T-helper 1 cell treated with Interleukin-12 subunit alpha and Interleukin-12 subunit beta and Interleukin-4 antibody, amounts not matched to agents 30 μg/mL and 1 μg/mL, for 36 hours (primary cell): ENCODE measurements around the gene COA6.
"Not testable (repeated sequence)": the region's sequence is repeated elsewhere in the genome, so short reads cannot be mapped to it uniquely, and the experiment has no call there.

Source experiments
- H3K27ac Mint-ChIP-seq: one replicate; pipeline ENCODE4 v1.8.0; 2021; ENCODE audit warnings: mild to moderate bottlenecking, mixed read lengths
- H3K27me3 Mint-ChIP-seq: one replicate; pipeline ENCODE4 v1.8.0; 2021; ENCODE audit warnings: low read depth, mixed read lengths
- H3K36me3 Mint-ChIP-seq: one replicate; pipeline ENCODE4 v1.8.0; 2021; ENCODE audit warnings: low read depth, mixed read lengths
- H3K4me1 Mint-ChIP-seq: one replicate; pipeline ENCODE4 v1.8.0; 2021; ENCODE audit warnings: low read depth, mixed read lengths
- H3K4me3 Mint-ChIP-seq: one replicate; pipeline ENCODE4 v1.8.0; 2021; ENCODE audit warnings: mild to moderate bottlenecking, moderate library complexity, mixed read lengths
- H3K9me3 Mint-ChIP-seq: one replicate; pipeline ENCODE4 v1.8.0; 2021; ENCODE audit warnings: mixed read lengths

Gene COA6

DNA sequence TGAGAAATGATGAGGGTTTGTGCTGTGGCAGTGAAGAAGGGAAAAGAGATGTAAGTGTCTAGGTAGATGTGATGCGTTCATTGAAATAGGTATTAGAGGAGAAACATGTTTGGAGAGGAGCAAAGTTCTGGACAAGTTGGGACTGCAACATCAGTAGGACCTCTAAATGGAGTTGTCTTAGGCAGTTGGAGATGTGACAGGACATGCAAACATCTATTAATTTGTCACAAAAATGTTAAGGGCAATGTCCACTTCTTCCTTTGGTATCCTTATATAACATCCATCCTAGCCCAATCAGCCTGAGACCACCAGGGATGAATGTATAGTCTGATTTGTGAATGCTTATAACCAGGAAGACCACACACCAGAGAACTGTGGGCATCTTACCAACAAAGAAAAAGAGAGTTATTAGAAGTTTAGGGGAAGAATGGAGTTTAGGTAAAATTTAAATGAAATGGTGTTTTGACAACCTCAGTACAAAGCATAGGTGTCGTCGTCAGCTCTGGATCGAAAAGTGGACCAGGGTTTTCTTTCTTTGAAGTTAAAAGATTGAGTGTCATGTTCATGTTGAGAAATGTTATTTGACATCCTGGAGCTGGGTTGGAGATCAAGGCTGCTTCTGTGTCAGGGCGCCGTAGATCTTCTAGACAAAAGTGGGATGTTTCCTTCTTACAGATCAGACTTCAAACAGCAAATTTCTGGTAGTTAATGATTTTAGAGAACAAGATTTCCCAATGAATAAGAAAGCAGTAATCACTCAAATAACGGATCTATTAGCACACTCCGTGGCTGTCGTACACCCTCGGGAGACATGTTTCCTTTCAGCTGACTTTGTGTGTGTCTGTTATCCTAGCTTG is 8.7 kb downstream of the COA6 start:
- H3K27me3 Mint-ChIP-seq, result no peaks in the 10 kb centered on the region
- peaks cover 55% of the 10 kb centered on the region for H3K36me3 Mint-ChIP-seq
- no peak overlapping the region for H3K4me3 Mint-ChIP-seq
- peaks cover 10% of the 10 kb centered on the region for H3K4me1 Mint-ChIP-seq
- no peaks in the 10 kb centered on the region for H3K9me3 Mint-ChIP-seq
- no peak overlapping the region for H3K27ac Mint-ChIP-seq

GRCh38 chr1:234386122-234386521 is 12.9 kb downstream of the COA6 start:
- H3K4me3 Mint-ChIP-seq, result no peak overlapping the region
- peaks cover 7% of the 10 kb centered on the region for H3K4me1 Mint-ChIP-seq
- no peaks in the 10 kb centered on the region for H3K27me3 Mint-ChIP-seq
- no peak overlapping the region for H3K27ac Mint-ChIP-seq
- no peaks in the 10 kb centered on the region for H3K9me3 Mint-ChIP-seq
- H3K36me3 Mint-ChIP-seq, result peaks cover 35% of the 10 kb centered on the region

GRCh38 chr1:234388094-234388493 is 14.8 kb downstream of the COA6 start:
- no peak overlapping the region for H3K27ac Mint-ChIP-seq
- no peaks in the 10 kb centered on the region for H3K9me3 Mint-ChIP-seq
- H3K27me3 Mint-ChIP-seq, result no peaks in the 10 kb centered on the region
- peaks cover 3% of the 10 kb centered on the region for H3K4me1 Mint-ChIP-seq
- peaks cover 27% of the 10 kb centered on the region for H3K36me3 Mint-ChIP-seq
- no peak overlapping the region for H3K4me3 Mint-ChIP-seq

GRCh38 chr1:234393190-234393589 is 19.9 kb downstream of the COA6 start:
- Mint-ChIP-seq H3K9me3 (no peaks in the 10 kb centered on the region), H3K4me1 (peaks cover 9% of the 10 kb centered on the region), H3K27me3 (no peaks in the 10 kb centered on the region), H3K27ac (no peak overlapping the region), H3K36me3 (peaks cover 21% of the 10 kb centered on the region), H3K4me3 (no peak overlapping the region)

DNA sequence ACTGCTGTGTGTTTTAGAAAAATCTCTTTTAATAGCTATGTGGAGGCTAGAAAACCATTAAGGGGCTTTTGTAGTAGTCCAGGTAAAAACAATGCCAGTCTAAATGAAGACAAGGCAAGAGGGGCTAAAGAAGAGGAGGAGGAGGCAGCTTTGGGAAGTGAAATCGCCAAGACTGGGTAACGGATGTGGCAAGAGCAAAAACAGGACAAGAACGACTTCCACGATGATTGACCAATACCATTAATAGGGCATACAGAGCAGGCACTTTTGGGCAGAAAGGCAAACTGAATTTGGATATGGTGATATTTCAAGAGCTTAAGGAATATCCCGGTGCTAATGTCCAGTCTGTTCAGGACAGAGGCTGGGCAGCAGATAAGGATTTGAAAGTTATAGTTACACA is 22.0 kb downstream of the COA6 start:
- H3K27ac Mint-ChIP-seq, result no peak overlapping the region
- no peaks in the 10 kb centered on the region for H3K27me3 Mint-ChIP-seq
- peaks cover 20% of the 10 kb centered on the region for H3K36me3 Mint-ChIP-seq
- H3K9me3 Mint-ChIP-seq, result no peaks in the 10 kb centered on the region
- H3K4me1 Mint-ChIP-seq, result peaks cover 21% of the 10 kb centered on the region
- H3K4me3 Mint-ChIP-seq, result no peak overlapping the region

DNA sequence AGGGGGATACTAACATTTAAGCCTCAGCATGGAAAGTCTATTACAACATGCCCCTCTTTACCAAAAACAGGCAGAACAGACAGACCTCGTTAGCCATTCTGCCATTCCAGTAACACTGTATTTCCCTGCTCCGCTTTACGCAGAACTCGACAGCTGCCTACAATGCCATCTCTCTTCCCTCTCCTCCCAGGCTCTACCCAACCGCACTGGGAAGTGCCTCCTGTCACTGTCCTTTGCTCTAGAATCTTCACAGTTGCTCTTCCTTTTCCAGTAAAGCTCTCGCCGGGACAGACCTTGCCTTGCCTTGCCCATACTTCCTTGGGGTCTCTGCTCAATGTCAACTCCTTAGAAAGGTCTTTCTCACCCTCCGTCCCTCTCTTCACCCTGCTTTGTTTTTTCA is 22.8 kb downstream of the COA6 start:
- Mint-ChIP-seq H3K9me3 (no peaks in the 10 kb centered on the region), H3K4me3 (no peak overlapping the region), H3K27ac (no peak overlapping the region), H3K27me3 (no peaks in the 10 kb centered on the region), H3K36me3 (peaks cover 24% of the 10 kb centered on the region), H3K4me1 (peaks cover 27% of the 10 kb centered on the region)

GRCh38 chr1:234396871-234397270 is 23.6 kb downstream of the COA6 start:
- Mint-ChIP-seq H3K27me3 (no peaks in the 10 kb centered on the region), H3K36me3 (peaks cover 24% of the 10 kb centered on the region), H3K4me1 (peaks cover 35% of the 10 kb centered on the region), H3K9me3 (no peaks in the 10 kb centered on the region), H3K4me3 (peak overlapping the region; percentile 4), H3K27ac (peak overlapping the region; percentile 33)

DNA sequence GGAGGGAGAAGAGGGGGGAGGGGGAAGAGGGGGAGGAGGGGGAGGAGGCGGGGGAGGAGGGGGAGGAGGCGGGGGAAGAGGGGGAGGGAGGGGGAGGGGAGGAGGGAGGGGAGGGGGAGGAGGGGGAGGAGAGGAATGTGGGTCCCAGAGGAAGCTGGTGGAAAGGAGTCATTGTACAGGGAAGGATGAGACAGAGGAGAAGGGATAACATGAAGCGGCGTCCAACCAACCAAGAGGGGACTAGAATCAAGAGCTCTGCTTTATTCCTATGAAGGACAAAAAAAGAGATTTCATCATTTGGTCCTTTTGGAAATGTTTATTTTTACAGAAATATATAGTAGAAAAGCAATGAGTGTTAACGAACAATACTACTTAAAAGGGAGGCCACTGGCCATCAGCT is 24.5 kb downstream of the COA6 start:
- no peaks in the 10 kb centered on the region for H3K27me3 Mint-ChIP-seq
- no peaks in the 10 kb centered on the region for H3K9me3 Mint-ChIP-seq
- H3K4me1 Mint-ChIP-seq, result peaks cover 38% of the 10 kb centered on the region
- H3K36me3 Mint-ChIP-seq, result peaks cover 23% of the 10 kb centered on the region
- no peak overlapping the region for H3K27ac Mint-ChIP-seq
- no peak overlapping the region for H3K4me3 Mint-ChIP-seq

DNA sequence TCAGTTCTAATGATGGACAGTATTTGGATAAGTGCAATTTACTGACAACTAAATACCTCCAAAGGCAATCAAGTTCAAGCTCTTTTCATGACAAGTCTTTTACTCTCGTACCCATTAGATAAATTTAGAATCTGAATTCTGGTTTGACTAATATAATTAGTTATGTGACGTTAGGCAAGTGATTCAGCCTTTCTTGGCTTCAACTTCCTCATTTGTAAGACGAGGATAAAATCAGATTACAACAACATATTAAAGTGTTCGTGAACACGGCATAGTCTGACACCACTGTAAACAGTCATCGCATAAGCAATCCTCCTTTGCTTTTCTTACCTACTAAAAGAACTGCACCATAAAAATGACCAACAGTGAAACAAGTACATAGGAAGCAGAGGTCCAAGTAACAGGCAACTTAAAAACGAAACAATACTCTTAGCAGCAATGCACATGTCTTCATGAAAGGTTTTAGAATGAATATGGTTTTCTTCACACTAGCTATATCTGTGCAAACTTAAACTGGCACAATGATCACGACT is 25.7 kb downstream of the COA6 start:
- peak overlapping the region; percentile 75 for H3K4me3 Mint-ChIP-seq
- H3K4me1 Mint-ChIP-seq, result peaks cover 43% of the 10 kb centered on the region
- H3K9me3 Mint-ChIP-seq, result no peaks in the 10 kb centered on the region
- H3K36me3 Mint-ChIP-seq, result peaks cover 25% of the 10 kb centered on the region
- H3K27ac Mint-ChIP-seq, result peak overlapping the region; percentile 85
- H3K27me3 Mint-ChIP-seq, result no peaks in the 10 kb centered on the region

DNA sequence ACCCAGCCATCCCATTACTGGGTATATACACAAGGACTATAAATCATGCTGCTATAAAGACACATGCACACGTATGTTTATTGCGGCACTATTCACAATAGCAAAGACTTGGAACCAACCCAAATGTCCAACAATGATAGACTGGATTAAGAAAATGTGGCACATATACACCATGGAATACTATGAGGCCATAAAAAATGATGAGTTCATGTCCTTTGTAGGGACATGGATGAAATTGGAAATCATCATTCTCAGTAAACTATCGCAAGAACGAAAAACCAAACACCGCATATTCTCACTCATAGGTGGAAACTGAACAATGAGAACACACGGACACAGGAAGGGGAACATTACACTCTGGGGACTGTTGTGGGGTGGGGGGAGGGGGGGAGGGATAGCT is 26.3 kb downstream of the COA6 start:
- peaks cover 25% of the 10 kb centered on the region for H3K36me3 Mint-ChIP-seq
- peaks cover 40% of the 10 kb centered on the region for H3K4me1 Mint-ChIP-seq
- not testable (repeated sequence) for H3K9me3 Mint-ChIP-seq, H3K27me3 Mint-ChIP-seq
- H3K4me3 Mint-ChIP-seq, result peak overlapping the region; percentile 75
- peak overlapping the region; percentile 85 for H3K27ac Mint-ChIP-seq

DNA sequence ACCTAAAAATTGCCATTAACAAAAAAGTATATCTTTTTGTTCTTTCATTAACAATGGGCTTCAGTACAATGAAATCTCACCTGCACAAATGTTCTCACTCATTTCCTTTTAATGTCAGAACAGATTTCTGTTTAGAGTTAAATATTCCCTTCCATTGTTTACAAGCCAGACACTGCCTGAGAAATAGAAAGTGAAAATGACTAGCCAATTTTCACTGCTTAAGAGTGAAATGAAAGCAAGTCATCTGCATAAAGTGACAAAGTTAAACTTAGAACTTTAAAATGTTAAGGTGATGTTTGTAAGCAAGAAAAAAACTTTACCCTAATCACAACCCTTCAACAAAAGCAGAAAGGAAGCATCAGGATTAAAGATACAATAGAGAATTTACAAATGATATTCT is 27.5 kb downstream of the COA6 start:
- Mint-ChIP-seq H3K27ac (peak overlapping the region; percentile 74), H3K9me3 (no peaks in the 10 kb centered on the region), H3K36me3 (peaks cover 28% of the 10 kb centered on the region), H3K4me3 (peak overlapping the region; percentile 77), H3K4me1 (peaks cover 42% of the 10 kb centered on the region), H3K27me3 (no peaks in the 10 kb centered on the region)

- Mint-ChIP-seq H3K36me3 (peaks cover 26% of the 10 kb centered on the region), H3K27ac (peak overlapping the region; percentile 74), H3K4me1 (peaks cover 47% of the 10 kb centered on the region), H3K27me3 (no peaks in the 10 kb centered on the region), H3K9me3 (no peaks in the 10 kb centered on the region), H3K4me3 (peak overlapping the region; percentile 58)
Observed at GRCh38 chr1:234401658-234402057, 28.4 kb downstream of the COA6 start.

DNA sequence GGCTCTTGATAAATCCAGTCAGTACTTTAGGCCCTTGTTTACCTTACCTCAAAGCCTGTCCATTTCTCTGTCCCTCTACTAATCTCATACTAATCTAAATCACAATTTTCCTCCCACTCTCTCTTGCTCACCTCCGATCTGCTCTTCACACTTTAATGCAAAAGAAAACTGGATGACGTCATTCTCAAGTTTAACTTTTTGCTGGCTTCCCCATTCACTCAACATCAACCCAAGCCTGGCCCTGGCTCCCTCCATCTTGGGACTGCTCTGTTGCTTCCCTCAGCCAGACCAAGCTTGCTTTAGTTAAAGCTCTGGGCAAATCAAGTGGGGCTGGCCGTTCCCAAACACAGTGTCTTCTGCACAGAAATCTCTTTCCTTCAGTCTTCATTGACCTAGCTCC is 29.7 kb downstream of the COA6 start:
- peaks cover 26% of the 10 kb centered on the region for H3K36me3 Mint-ChIP-seq
- H3K27ac Mint-ChIP-seq, result peak overlapping the region; percentile 58
- peaks cover 46% of the 10 kb centered on the region for H3K4me1 Mint-ChIP-seq
- no peaks in the 10 kb centered on the region for H3K9me3 Mint-ChIP-seq
- no peaks in the 10 kb centered on the region for H3K27me3 Mint-ChIP-seq
- H3K4me3 Mint-ChIP-seq, result no peak overlapping the region

DNA sequence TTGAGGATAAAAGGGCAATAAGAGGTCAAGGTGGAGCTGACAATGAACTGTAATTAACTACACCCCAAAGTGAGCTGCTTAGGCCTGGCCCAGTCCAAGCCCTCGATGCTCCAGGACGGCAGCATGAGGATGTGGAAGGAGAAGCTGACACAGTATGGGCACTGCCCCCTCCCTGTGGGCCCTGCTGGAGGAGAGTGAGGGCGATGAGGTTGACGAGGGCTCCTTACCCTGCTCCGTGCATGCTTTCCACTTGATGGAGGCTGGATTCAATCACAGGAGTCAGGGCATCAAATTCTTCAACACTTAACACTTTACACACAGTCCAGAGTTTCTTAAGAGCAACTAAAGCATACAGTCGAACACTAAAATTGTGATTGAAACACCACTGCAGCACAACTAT is 32.4 kb downstream of the COA6 start:
- Mint-ChIP-seq H3K4me1 (peaks cover 46% of the 10 kb centered on the region), H3K27ac (no peak overlapping the region), H3K4me3 (no peak overlapping the region), H3K36me3 (peaks cover 26% of the 10 kb centered on the region), H3K27me3 (no peaks in the 10 kb centered on the region), H3K9me3 (no peaks in the 10 kb centered on the region)

DNA sequence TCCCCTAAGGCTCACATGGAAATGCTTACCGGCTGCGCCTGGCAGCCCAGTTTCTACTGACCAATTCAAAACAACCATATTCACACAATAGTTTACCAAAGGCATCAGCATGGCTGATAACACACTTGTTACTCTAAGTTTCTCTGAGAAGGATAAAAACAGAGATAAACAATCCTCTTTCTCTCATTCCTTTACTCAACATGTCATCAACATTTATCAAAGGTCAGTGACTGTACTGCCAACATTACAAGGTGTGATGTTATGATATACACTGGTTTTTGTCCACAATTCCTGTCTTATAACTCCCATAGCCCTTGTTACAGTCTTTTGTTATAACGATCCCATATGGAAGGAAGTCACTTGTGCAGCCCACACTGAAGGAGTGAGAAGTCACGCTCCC is 33.6 kb downstream of the COA6 start:
- Mint-ChIP-seq H3K27me3 (no peaks in the 10 kb centered on the region), H3K9me3 (no peaks in the 10 kb centered on the region), H3K27ac (no peak overlapping the region), H3K4me3 (no peak overlapping the region), H3K36me3 (peaks cover 24% of the 10 kb centered on the region), H3K4me1 (peaks cover 34% of the 10 kb centered on the region)
